CD4-positive, alpha-beta T cell (primary cell): ENCODE data around the gene TACO1. TPM values are rescaled to one million over a fixed set of nuclear protein-coding genes. Genes with fewer than 3 reads are reported as not detected.
A peak's percentile ranks its signal among the peaks of the same experiment; 100 is the strongest.

Experiments
- ATAC-seq: fragments of 200-7000 bp; cut with Tn5 transposase; one replicate; pipeline ENCODE4 v1.10.0; 2022; ENCODE audit warnings: mild to moderate bottlenecking; ENCODE audit not compliant: poor library complexity
- CTCF ChIA-PET: fragments of 350-600 bp; sonication (Branson Sonifier 250); formaldehyde crosslinking; loops from one replicate; lab custom pipeline; 2021; ENCODE audit warnings: antibody characterized with exemption, inconsistent platforms; lab: Charles Lee
- POLR2A ChIA-PET: fragments of 350-600 bp; sonication (Branson Sonifier 250); formaldehyde crosslinking; loops from one replicate; lab custom pipeline; 2021; ENCODE audit warnings: antibody characterized with exemption, inconsistent platforms; lab: Charles Lee
- DNase-seq, 14 experiments: peaks; one replicate each; pipeline ENCODE4 v3.0.0-alpha.2; 2013 to 2020; ENCODE audit warnings: mixed read lengths in 2 of 14
- H3K27ac ChIP-seq, 2 donors: one replicate each; pipeline versions ENCODE4 v1.5.1 to v1.7.0; 2013; ENCODE audit warnings: low read length in 2 of 2, low read depth in 1 of 2, mild to moderate bottlenecking in 1 of 2
- H3K27me3 ChIP-seq, 2 experiments: 1 replicate in 1 of 2; 2 replicates in 1 of 2; pipeline versions ENCODE4 v1.6.1 to v1.7.0; 2013; ENCODE audit warnings: low read length in 2 of 2, control low read depth in 1 of 2, mild to moderate bottlenecking in 1 of 2, moderate library complexity in 1 of 2; ENCODE audit not compliant: insufficient read depth in 2 of 2, control insufficient read depth in 1 of 2
- H3K36me3 ChIP-seq: one replicate; pipeline ENCODE4 v1.6.1; 2013; ENCODE audit warnings: low read length, control low read depth; ENCODE audit not compliant: insufficient read depth
- H3K4me1 ChIP-seq: one replicate; pipeline ENCODE4 v1.6.1; 2013; ENCODE audit warnings: low read length, control low read depth; ENCODE audit not compliant: insufficient read depth
- H3K4me3 ChIP-seq: one replicate; pipeline ENCODE4 v1.5.1; 2013; ENCODE audit warnings: mild to moderate bottlenecking, low read length, moderate library complexity
- H3K9me3 ChIP-seq, 2 experiments: 1 replicate in 1 of 2; 2 replicates in 1 of 2; pipeline versions ENCODE4 v1.6.1 to v1.7.0; 2013; ENCODE audit warnings: low read length in 2 of 2, mild to moderate bottlenecking in 2 of 2, control low read depth in 1 of 2, moderate library complexity in 1 of 2; ENCODE audit not compliant: control insufficient read depth in 1 of 2, insufficient read depth in 1 of 2
- H3K27ac Mint-ChIP-seq: one replicate; pipeline ENCODE4 v1.8.0; 2020; ENCODE audit warnings: mixed read lengths
- H3K27me3 Mint-ChIP-seq: one replicate; pipeline ENCODE4 v1.8.0; 2021; ENCODE audit warnings: mixed read lengths
- H3K36me3 Mint-ChIP-seq: one replicate; pipeline ENCODE4 v1.8.0; 2021; ENCODE audit warnings: low read depth, mixed read lengths
- H3K4me1 Mint-ChIP-seq: one replicate; pipeline ENCODE4 v1.8.0; 2021; ENCODE audit warnings: low read depth, mixed read lengths
- H3K4me3 Mint-ChIP-seq: one replicate; pipeline ENCODE4 v1.8.0; 2020; ENCODE audit warnings: mild to moderate bottlenecking, mixed read lengths
- H3K9me3 Mint-ChIP-seq: one replicate; pipeline ENCODE4 v1.8.0; 2020; ENCODE audit warnings: mixed read lengths
- intact Hi-C, 2 experiments: fragments of 100-400 bp; cut with DNase I in 1 of 2; cut with micrococcal nuclease in 1 of 2; formaldehyde crosslinking; loops; one replicate each; pipeline versions ENCODE4 v1.15.1 to v1.9.0; 2023 to 2025; cut with DNase I, micrococcal nuclease
- total RNA-seq, 174 experiments: library from RNA in 2 of 174; stranded (reverse) in 2 of 174; gene quantifications; one replicate each; pipeline ENCODE4 v1.2.3 and lab custom pipeline; 2021 to 2026
- TF ChIP-seq, protein P1 (sequence below): fragments of 200-600 bp; IDR thresholded peaks from one replicate; pipeline ENCODE4 v1.8.0; 2022; ENCODE audit warnings: antibody characterized with exemption, mild to moderate bottlenecking

TACO1 gene
- total RNA-seq, 2 experiments from 2014 or later: 11.3 to 13.2 TPM

DNA sequence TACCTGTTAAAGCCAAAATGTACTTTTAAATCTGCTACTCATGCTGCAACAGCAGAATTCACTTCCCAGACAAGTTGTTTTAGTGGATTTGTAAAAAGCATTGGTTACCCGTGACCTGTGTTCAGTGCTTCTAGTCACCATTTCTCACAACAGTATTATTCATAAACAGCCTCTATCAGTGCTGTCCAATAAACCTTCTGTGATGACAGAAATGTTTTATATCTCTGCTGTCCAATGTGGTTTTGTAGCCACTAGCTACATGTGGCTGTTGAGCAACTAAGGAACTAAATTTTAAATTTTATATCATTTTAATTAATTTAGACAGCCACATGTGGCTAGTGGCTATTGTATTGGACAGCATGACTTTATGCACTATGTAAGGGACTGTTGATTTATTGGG, 34.1 kb downstream of the TACO1 start:
- Mint-ChIP-seq H3K4me1 (peaks cover 64% of the 10 kb centered on the region), H3K4me3 (no peak overlapping the region), H3K27me3 (no peaks in the 10 kb centered on the region), H3K27ac (no peak overlapping the region), H3K9me3 (no peaks in the 10 kb centered on the region), H3K36me3 (peaks cover 85% of the 10 kb centered on the region)
- TF ChIP-seq, protein P1, sequence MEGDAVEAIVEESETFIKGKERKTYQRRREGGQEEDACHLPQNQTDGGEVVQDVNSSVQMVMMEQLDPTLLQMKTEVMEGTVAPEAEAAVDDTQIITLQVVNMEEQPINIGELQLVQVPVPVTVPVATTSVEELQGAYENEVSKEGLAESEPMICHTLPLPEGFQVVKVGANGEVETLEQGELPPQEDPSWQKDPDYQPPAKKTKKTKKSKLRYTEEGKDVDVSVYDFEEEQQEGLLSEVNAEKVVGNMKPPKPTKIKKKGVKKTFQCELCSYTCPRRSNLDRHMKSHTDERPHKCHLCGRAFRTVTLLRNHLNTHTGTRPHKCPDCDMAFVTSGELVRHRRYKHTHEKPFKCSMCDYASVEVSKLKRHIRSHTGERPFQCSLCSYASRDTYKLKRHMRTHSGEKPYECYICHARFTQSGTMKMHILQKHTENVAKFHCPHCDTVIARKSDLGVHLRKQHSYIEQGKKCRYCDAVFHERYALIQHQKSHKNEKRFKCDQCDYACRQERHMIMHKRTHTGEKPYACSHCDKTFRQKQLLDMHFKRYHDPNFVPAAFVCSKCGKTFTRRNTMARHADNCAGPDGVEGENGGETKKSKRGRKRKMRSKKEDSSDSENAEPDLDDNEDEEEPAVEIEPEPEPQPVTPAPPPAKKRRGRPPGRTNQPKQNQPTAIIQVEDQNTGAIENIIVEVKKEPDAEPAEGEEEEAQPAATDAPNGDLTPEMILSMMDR: no peak
- peaks cover 10% of the 10 kb centered on the region for H3K4me1 ChIP-seq
- CTCF ChIA-PET: no interaction called here
- POLR2A ChIA-PET: no interaction called here
- no peak for DNase-seq
- H3K4me3 ChIP-seq: no peak overlapping the region
- peaks cover 66% of the 10 kb centered on the region for H3K36me3 ChIP-seq
- H3K27me3 ChIP-seq: no peaks in the 10 kb centered on the region
- H3K27ac ChIP-seq: no peak overlapping the region
- intact Hi-C loops: loop anchor here in 1 of 2 experiments (5.0 kb wide), 1 partner anchor 47 kb away; no protein-coding TSS in a partner anchor
- no peak for ATAC-seq
- H3K9me3 ChIP-seq: no peaks in the 10 kb centered on the region

- no peaks in the 10 kb centered on the region for H3K9me3 ChIP-seq
- no peaks in the 10 kb centered on the region for H3K9me3 Mint-ChIP-seq
- TF ChIP-seq, protein P1: no peak
- POLR2A ChIA-PET: no interaction called here
- H3K36me3 Mint-ChIP-seq: peaks cover 83% of the 10 kb centered on the region
- CTCF ChIA-PET: no interaction called here
- no peaks in the 10 kb centered on the region for H3K27me3 ChIP-seq
- DNase-seq (no peak), ATAC-seq (no peak)
- peaks cover 10% of the 10 kb centered on the region for H3K4me1 ChIP-seq
- no peak overlapping the region for H3K4me3 ChIP-seq
- peaks cover 62% of the 10 kb centered on the region for H3K4me1 Mint-ChIP-seq
- no peak overlapping the region for H3K27ac Mint-ChIP-seq
- intact Hi-C loops: no loop called here
- no peak overlapping the region for H3K27ac ChIP-seq
- H3K4me3 Mint-ChIP-seq: no peak overlapping the region
- H3K36me3 ChIP-seq: peaks cover 66% of the 10 kb centered on the region
- H3K27me3 Mint-ChIP-seq: no peaks in the 10 kb centered on the region
These were observed 34.6 kb downstream of the TACO1 start for GRCh38 chr17:63635290-63635689.

DNA sequence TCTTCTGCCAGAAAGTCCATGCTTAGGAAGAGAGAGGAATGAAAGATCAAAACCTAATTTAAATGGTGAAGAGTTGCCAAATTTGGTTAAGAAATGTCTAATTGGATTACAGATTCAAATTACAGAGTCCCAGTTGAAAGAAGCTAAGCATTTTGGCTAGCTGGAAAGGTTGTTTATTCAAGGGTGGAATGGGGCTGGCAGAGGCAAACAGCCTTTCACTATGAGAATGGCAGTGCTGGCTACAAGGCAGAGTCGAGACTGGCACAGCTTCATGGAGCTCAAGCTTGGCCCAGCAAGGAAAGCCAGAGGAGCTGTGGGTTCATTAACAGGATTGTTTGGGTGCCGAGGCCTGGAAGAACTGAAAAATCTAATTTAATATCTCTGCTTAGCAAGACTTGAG, 35.1 kb downstream of the TACO1 start:
- H3K4me1 ChIP-seq: peaks cover 10% of the 10 kb centered on the region
- no peak overlapping the region for H3K4me3 ChIP-seq
- peaks cover 59% of the 10 kb centered on the region for H3K4me1 Mint-ChIP-seq
- no peaks in the 10 kb centered on the region for H3K27me3 ChIP-seq
- DNase-seq (no peak), ATAC-seq (no peak)
- no peak overlapping the region for H3K4me3 Mint-ChIP-seq
- H3K27ac Mint-ChIP-seq: peak overlapping the region; percentile 66
- TF ChIP-seq, protein P1: no peak
- H3K36me3 ChIP-seq: peaks cover 66% of the 10 kb centered on the region
- no peaks in the 10 kb centered on the region for H3K9me3 ChIP-seq
- no peaks in the 10 kb centered on the region for H3K9me3 Mint-ChIP-seq
- POLR2A ChIA-PET: interaction anchor here (0.8 to 1.2 kb wide), 2 partner anchors 15 to 58 kb away, joined by 3 read pairs; no protein-coding TSS in a partner anchor
- H3K27me3 Mint-ChIP-seq: no peaks in the 10 kb centered on the region
- no peak overlapping the region for H3K27ac ChIP-seq
- H3K36me3 Mint-ChIP-seq: peaks cover 84% of the 10 kb centered on the region
- CTCF ChIA-PET: no interaction called here
- intact Hi-C loops: no loop called here
